Astrocyte of the cerebellum (primary cell): ENCODE data around the gene TAF1B.

Experiments used
- DNase-seq: peaks from one replicate; pipeline ENCODE4 v3.0.0-alpha.2; 2011; ENCODE audit warnings: low read depth
- H3K4me3 ChIP-seq: 2 replicates; pipeline ENCODE4 v1.5.1; 2011; ENCODE audit warnings: mild to moderate bottlenecking, low read depth, low read length, moderate library complexity
- CTCF ChIP-seq: IDR thresholded peaks from 2 replicates; pipeline ENCODE4 v1.5.1; 2012; ENCODE audit warnings: low read length, low read depth, moderate library complexity, mild to moderate bottlenecking; ENCODE audit errors: missing control alignments
- in situ Hi-C: cut with HindIII; loops from 2 replicates; pipeline ENCODE4 v1.10.0; 2017; ENCODE audit warnings: low sequenced_read_pairs

Gene TAF1B

GRCh38 chr2:9937258-9937657 lies 94.0 kb downstream of the TAF1B start:
- no peak for TF ChIP-seq CTCF
- in situ Hi-C loops, result no loop called here
- H3K4me3 ChIP-seq, result no peak overlapping the region
- no peak for DNase-seq

GRCh38 chr2:9937968-9938367 lies 94.7 kb downstream of the TAF1B start:
- in situ Hi-C loops, result no loop called here
- TF ChIP-seq CTCF, result no peak
- no peak overlapping the region for H3K4me3 ChIP-seq
- no peak for DNase-seq

GRCh38 chr2:9939587-9940485 lies 96.6 kb downstream of the TAF1B start:
- no peak for TF ChIP-seq CTCF
- DNase-seq, result no peak
- in situ Hi-C loops, result no loop called here
- no peak overlapping the region for H3K4me3 ChIP-seq

- peak; percentile 49 for DNase-seq
- no peak overlapping the region for H3K4me3 ChIP-seq
- no peak for TF ChIP-seq CTCF
- in situ Hi-C loops, result no loop called here
These were observed 98.1 kb downstream of the TAF1B start for GRCh38 chr2:9941196-9941995.

- TF ChIP-seq CTCF, result no peak
- in situ Hi-C loops, result no loop called here
- H3K4me3 ChIP-seq, result no peak overlapping the region
- no peak for DNase-seq
These were observed 98.7 kb downstream of the TAF1B start for GRCh38 chr2:9941996-9942390.

GRCh38 chr2:9944330-9944758 lies 101.1 kb downstream of the TAF1B start:
- TF ChIP-seq CTCF, result no peak
- H3K4me3 ChIP-seq, result no peak overlapping the region
- DNase-seq, result no peak
- in situ Hi-C loops, result no loop called here
